ENCODE results near the gene MPP4. TPM values are rescaled to one million over a fixed set of nuclear protein-coding genes. Genes with fewer than 3 reads are reported as not detected.
A peak's percentile ranks its signal among the peaks of the same experiment; 100 is the strongest.

MPP4 gene
- total RNA-seq, 1 donor = 1.1 TPM

DNA sequence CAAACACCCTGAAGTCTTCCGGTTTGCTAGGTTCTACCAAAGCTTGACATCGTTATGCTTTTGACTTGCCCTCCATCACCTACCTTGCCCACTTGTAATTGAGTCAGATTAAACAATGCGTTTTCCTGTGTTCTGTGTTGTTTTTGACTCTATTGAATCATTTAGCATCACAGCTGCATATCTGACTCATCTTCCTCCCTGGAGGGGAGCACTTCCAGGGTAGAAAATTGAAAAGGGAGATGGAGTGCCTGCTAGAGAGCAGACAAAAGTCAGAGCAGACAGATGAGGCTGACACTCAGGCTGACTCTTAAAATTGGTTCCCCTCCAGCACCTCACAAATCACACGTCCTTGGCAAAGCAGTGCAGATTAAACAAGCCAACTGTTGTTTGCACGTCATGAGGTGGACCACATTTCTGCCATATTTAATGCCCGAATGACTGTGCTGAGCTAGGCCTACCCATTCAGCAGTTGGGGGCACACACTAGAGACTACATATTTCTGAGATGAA, 2.2 kb downstream of the MPP4 start:
- no peak overlapping the region for H3K4me3 ChIP-seq (ENCODE audit: insufficient read depth, low read length)
- H3K9me3 ChIP-seq (ENCODE audit: low read depth, low read length) = no peaks in the 10 kb centered on the region
- peaks cover 46% of the 10 kb centered on the region for H3K4me1 ChIP-seq (ENCODE audit: insufficient read depth, low read length)
- peaks cover 7% of the 10 kb centered on the region for H3K36me3 ChIP-seq (ENCODE audit: insufficient read depth, low read length)
- peak; percentile 77 for DNase-seq (ENCODE audit: insufficient read length, low spot score, missing footprints)
- peak overlapping the region; percentile 93 for H3K27ac ChIP-seq (ENCODE audit: low read depth, low read length)
- H3K27me3 ChIP-seq (ENCODE audit: insufficient read depth, low read length) = no peaks in the 10 kb centered on the region
- no peak overlapping the region for H2AFZ ChIP-seq (ENCODE audit: low read length)
- H3K79me2 ChIP-seq (ENCODE audit: insufficient read depth, low read length) = no peaks in the 10 kb centered on the region
- peak overlapping the region; percentile 29 for H3K4me2 ChIP-seq (ENCODE audit: insufficient read depth, low read length)
- TF ChIP-seq, protein P1, sequence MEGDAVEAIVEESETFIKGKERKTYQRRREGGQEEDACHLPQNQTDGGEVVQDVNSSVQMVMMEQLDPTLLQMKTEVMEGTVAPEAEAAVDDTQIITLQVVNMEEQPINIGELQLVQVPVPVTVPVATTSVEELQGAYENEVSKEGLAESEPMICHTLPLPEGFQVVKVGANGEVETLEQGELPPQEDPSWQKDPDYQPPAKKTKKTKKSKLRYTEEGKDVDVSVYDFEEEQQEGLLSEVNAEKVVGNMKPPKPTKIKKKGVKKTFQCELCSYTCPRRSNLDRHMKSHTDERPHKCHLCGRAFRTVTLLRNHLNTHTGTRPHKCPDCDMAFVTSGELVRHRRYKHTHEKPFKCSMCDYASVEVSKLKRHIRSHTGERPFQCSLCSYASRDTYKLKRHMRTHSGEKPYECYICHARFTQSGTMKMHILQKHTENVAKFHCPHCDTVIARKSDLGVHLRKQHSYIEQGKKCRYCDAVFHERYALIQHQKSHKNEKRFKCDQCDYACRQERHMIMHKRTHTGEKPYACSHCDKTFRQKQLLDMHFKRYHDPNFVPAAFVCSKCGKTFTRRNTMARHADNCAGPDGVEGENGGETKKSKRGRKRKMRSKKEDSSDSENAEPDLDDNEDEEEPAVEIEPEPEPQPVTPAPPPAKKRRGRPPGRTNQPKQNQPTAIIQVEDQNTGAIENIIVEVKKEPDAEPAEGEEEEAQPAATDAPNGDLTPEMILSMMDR (IDR thresholded peaks at IDR 0.05; ENCODE audit: extremely low read depth, low read depth, low read length) = no peak
- no peaks in the 10 kb centered on the region for H4K20me1 ChIP-seq (ENCODE audit: insufficient read depth, low read length)

DNA sequence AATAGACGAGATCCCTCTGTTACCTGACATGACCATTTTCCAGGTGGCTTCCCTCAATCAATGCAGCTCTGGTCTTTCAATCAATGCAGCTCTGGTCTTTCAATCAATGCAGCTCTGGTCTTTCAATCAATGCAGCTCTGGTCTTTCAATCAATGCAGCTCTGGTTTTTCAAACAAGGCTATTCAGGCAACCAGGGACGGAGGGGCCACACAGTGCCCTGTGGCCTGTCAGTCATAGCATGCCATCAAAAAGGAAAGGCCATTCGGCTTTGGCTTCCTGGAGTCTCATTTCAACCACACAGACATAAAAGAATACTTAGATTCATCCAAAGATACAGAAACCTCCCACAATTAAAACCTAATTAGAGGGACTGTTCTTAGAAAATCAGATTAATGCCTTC, 13.3 kb downstream of the MPP4 start:
- TF ChIP-seq, protein P1 (IDR thresholded peaks at IDR 0.05; ENCODE audit: extremely low read depth, low read depth, low read length) = no peak
- Histone ChIP-seq H3K36me3 (ENCODE audit: insufficient read depth, low read length) (no peaks in the 10 kb centered on the region), H3K27ac (ENCODE audit: low read depth, low read length) (no peak overlapping the region), H3K4me3 (ENCODE audit: insufficient read depth, low read length) (no peak overlapping the region), H4K20me1 (ENCODE audit: insufficient read depth, low read length) (no peaks in the 10 kb centered on the region), H3K9me3 (ENCODE audit: low read depth, low read length) (no peaks in the 10 kb centered on the region), H3K79me2 (ENCODE audit: insufficient read depth, low read length) (no peaks in the 10 kb centered on the region), H2AFZ (ENCODE audit: low read length) (no peak overlapping the region), H3K4me2 (ENCODE audit: insufficient read depth, low read length) (no peak overlapping the region), H3K27me3 (ENCODE audit: insufficient read depth, low read length) (no peaks in the 10 kb centered on the region), H3K4me1 (ENCODE audit: insufficient read depth, low read length) (no peaks in the 10 kb centered on the region)
- no peak for DNase-seq (ENCODE audit: insufficient read length, low spot score, missing footprints)

DNA sequence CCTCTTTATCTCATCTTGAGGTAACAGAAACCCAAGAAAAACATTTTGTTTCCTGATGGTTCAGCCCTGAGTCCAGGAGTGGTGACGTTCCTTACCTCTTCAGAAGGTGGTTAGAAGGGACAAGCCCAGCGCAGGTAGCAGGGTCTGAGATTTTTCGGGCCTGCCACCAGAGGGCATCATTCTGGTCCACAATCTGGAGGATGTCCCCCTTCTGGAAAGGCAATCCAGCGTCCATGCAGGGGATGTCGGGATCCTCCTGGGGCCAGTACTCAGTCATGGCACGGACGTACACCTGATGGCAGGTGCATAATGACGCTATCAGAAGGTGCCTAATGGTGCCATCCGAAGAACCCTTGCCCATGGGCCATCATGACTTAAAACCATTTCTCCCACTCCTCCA, 17.7 kb downstream of the MPP4 start:
- H3K36me3 ChIP-seq (ENCODE audit: insufficient read depth, low read length) = peaks cover 3% of the 10 kb centered on the region
- no peaks in the 10 kb centered on the region for H4K20me1 ChIP-seq (ENCODE audit: insufficient read depth, low read length)
- H3K27me3 ChIP-seq (ENCODE audit: insufficient read depth, low read length) = no peaks in the 10 kb centered on the region
- DNase-seq (ENCODE audit: insufficient read length, low spot score, missing footprints) = peak; percentile 72
- TF ChIP-seq, protein P1 (IDR thresholded peaks at IDR 0.05; ENCODE audit: extremely low read depth, low read depth, low read length) = peak; percentile 68
- H2AFZ ChIP-seq (ENCODE audit: low read length) = no peak overlapping the region
- H3K4me2 ChIP-seq (ENCODE audit: insufficient read depth, low read length) = no peak overlapping the region
- no peaks in the 10 kb centered on the region for H3K79me2 ChIP-seq (ENCODE audit: insufficient read depth, low read length)
- no peak overlapping the region for H3K27ac ChIP-seq (ENCODE audit: low read depth, low read length)
- no peak overlapping the region for H3K4me3 ChIP-seq (ENCODE audit: insufficient read depth, low read length)
- H3K4me1 ChIP-seq (ENCODE audit: insufficient read depth, low read length) = no peaks in the 10 kb centered on the region
- no peaks in the 10 kb centered on the region for H3K9me3 ChIP-seq (ENCODE audit: low read depth, low read length)

DNA sequence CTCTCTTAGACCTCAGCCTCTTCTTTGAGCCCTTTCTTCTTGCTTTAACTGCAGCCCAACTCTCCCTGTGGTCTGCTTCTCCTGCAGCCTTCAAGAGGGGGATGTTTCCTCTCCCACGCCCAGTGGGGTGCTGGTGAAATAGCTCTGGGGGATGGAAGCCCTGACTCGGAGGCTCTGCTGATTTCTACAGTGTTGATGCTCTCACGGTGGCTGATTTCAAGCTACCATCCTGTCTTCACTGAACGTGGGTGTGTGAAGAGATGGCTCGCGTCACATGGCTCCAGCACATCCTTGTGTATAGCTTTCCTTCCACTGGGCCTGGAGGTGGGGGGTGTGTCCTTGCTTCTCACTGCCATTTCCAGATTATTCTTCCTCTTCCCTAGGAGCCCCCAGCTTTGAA, 20.0 kb downstream of the MPP4 start:
- DNase-seq (ENCODE audit: insufficient read length, low spot score, missing footprints) = no peak
- H3K9me3 ChIP-seq (ENCODE audit: low read depth, low read length) = no peaks in the 10 kb centered on the region

More for the DNA sequence above, 20.0 kb downstream of the MPP4 start:
- no peak overlapping the region for H3K27ac ChIP-seq (ENCODE audit: low read depth, low read length)
- peaks cover 3% of the 10 kb centered on the region for H3K36me3 ChIP-seq (ENCODE audit: insufficient read depth, low read length)
- TF ChIP-seq, protein P1 (IDR thresholded peaks at IDR 0.05; ENCODE audit: extremely low read depth, low read depth, low read length) = no peak
- H3K4me3 ChIP-seq (ENCODE audit: insufficient read depth, low read length) = no peak overlapping the region
- no peak overlapping the region for H2AFZ ChIP-seq (ENCODE audit: low read length)
- no peak overlapping the region for H3K4me2 ChIP-seq (ENCODE audit: insufficient read depth, low read length)
- no peaks in the 10 kb centered on the region for H3K27me3 ChIP-seq (ENCODE audit: insufficient read depth, low read length)
- H3K79me2 ChIP-seq (ENCODE audit: insufficient read depth, low read length) = no peaks in the 10 kb centered on the region
- peaks cover 3% of the 10 kb centered on the region for H3K4me1 ChIP-seq (ENCODE audit: insufficient read depth, low read length)
- H4K20me1 ChIP-seq (ENCODE audit: insufficient read depth, low read length) = no peaks in the 10 kb centered on the region

All from osteoblast (primary cell).